Panc1 (cell line): Measurements from ENCODE around the gene FEV. TPM values are rescaled to one million over a fixed set of nuclear protein-coding genes. Genes with fewer than 3 reads are reported as not detected.
A peak's percentile ranks its signal among the peaks of the same experiment; 100 is the strongest.

Experiments used
- ATAC-seq: fragments of 200-7000 bp; cut with Tn5 transposase; 2 replicates; pipeline ENCODE4 v1.9.1; 2020; ENCODE audit warnings: mild to moderate bottlenecking, moderate library complexity
- BruUV-seq: library from RNA; stranded (reverse); fragments of 400-500 nt; replicated peaks from 2 replicates; lab custom pipeline; 2021; lab: Mats Ljungman, UMichigan
- CTCF ChIA-PET: fragments of 300-600 bp; sonication (Branson Sonifier 250); formaldehyde crosslinking; loops from one replicate; lab custom pipeline; 2022; ENCODE audit warnings: antibody characterized with exemption; lab: Charles Lee
- POLR2A ChIA-PET: fragments of 300-600 bp; sonication (Branson Sonifier 250); formaldehyde crosslinking; loops from one replicate; lab custom pipeline; 2022; ENCODE audit warnings: antibody characterized with exemption; lab: Charles Lee
- DNase-seq: peaks from one replicate; pipeline ENCODE4 v3.0.0-alpha.2; 2010; ENCODE audit warnings: low read depth, low spot score
- H3K27ac ChIP-seq: 2 replicates; pipeline ENCODE4 v1.5.1; 2011; ENCODE audit warnings: mild to moderate bottlenecking, low read length, inconsistent platforms
- H3K27me3 ChIP-seq: fragments of 200-500 bp; sonication (Bioruptor generic); 2 replicates; pipeline ENCODE4 v1.6.0; 2014; ENCODE audit warnings: low read length, inconsistent platforms; ENCODE audit not compliant: control insufficient read depth, insufficient read depth
- H3K36me3 ChIP-seq: fragments of 200-500 bp; sonication (Bioruptor generic); 2 replicates; pipeline ENCODE4 v1.5.1; 2014; ENCODE audit warnings: inconsistent platforms, mild to moderate bottlenecking, low read length, moderate library complexity; ENCODE audit not compliant: control insufficient read depth, insufficient read depth
- H3K4me1 ChIP-seq: 2 replicates; pipeline ENCODE4 v1.5.1; 2011; ENCODE audit warnings: inconsistent platforms, mild to moderate bottlenecking, low read length, moderate library complexity; ENCODE audit not compliant: control insufficient read depth, insufficient read depth
- H3K4me3 ChIP-seq, 2 experiments: 2 replicates each; pipeline ENCODE4 v1.5.1; 2011 to 2012; ENCODE audit warnings: low read depth in 2 of 2, low read length in 2 of 2, mild to moderate bottlenecking in 2 of 2, inconsistent platforms in 1 of 2, moderate library complexity in 1 of 2
- H3K9me3 ChIP-seq: fragments of 200-500 bp; sonication (Bioruptor generic); 2 replicates; pipeline ENCODE4 v1.5.1; 2014; ENCODE audit warnings: low read depth, mild to moderate bottlenecking, inconsistent platforms, low read length, moderate library complexity; ENCODE audit not compliant: control insufficient read depth, insufficient read depth
- POLR2AphosphoS5 ChIP-seq: IDR thresholded peaks from 2 replicates; pipeline ENCODE4 v1.6.1; 2012; ENCODE audit warnings: mild to moderate bottlenecking, low read depth, low read length, moderate library complexity
- REST ChIP-seq, 2 experiments: IDR thresholded peaks; 2 replicates each; pipeline ENCODE4 v1.6.1; 2011 to 2012; ENCODE audit warnings: low read depth in 2 of 2, control low read depth in 1 of 2, low read length in 1 of 2, mild to moderate bottlenecking in 1 of 2, moderate library complexity in 1 of 2; ENCODE audit not compliant: insufficient read depth in 1 of 2
- SIN3A ChIP-seq: IDR thresholded peaks from 2 replicates; pipeline ENCODE4 v1.6.1; 2012; ENCODE audit warnings: low read depth, mild to moderate bottlenecking, low read length, moderate library complexity, borderline replicate concordance; ENCODE audit not compliant: insufficient read depth
- TCF7L2 ChIP-seq: IDR thresholded peaks from 2 replicates; pipeline ENCODE4 v1.6.1; 2011; ENCODE audit warnings: mild to moderate bottlenecking, low read depth, low read length, inconsistent platforms
- in situ Hi-C: cut with HindIII; loops from 2 replicates; pipeline ENCODE4 v1.10.0; 2016; ENCODE audit warnings: low sequenced_read_pairs, low pct_unique_long_range_greater_than_20kb
- intact Hi-C: fragments of 100-400 bp; cut with micrococcal nuclease; formaldehyde crosslinking; loops from one replicate; pipeline ENCODE4 v1.10.0; 2022; ENCODE audit not compliant: unreplicated experiment
- total RNA-seq: library from RNA; stranded (reverse); gene quantifications from one replicate; pipeline ENCODE4 v1.2.1, GENCODE V29; 2021; ENCODE audit not compliant: unreplicated experiment
- TF ChIP-seq, protein P1 (sequence below): fragments of 450-650 bp; IDR thresholded peaks from 2 replicates; pipeline ENCODE4 v1.5.1; 2017; ENCODE audit warnings: mild to moderate bottlenecking

FEV gene
- total RNA-seq, 1 experiment from 2014 or later, result not detected

DNA sequence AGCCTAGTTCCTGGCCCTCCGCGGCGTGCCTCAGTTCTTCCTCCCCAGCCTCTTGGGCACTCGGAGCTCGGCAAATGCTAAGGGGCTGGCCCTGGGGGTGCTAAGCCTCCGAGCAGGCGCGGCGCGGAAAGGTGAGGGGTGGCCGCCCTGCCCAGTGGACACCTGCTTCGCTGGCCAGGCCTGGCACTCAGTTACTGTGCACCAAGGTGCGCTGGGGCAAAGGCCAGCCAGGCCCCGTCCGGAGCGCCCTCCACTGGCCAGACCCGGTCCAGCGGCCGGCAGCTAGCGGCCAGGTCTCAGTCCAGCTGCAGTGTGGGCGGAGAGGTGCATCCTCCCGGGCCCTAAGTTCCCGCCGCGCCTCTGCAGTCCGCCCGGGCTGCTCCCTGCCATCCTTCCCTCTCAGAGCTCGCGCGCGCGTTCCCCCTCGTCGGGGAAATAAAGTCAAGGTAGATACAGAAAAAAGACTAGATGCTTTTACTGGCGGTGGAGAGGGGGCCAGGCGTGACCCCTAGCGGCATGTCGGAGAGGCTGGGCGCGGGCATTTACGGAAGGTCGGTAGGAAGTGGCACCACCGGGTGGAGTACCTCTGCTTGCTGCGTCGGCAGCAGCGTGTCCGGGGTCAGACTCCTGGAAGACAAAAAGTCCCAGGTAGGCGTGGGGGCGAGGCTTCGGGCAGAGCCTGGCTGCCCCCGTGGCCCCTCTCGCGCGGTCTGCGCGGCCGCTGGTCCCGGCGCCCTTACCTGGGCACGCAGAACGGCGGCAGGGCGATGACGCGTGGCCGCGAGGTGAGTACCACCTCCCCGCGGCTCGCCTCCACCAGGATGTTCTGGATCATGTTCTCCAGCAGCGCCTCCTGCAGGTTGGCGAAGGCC, 17.6 kb upstream of the FEV start:
- DNase-seq, result no peak
- intact Hi-C loops (no loop called here), in situ Hi-C loops (no loop called here)

GRCh38 chr2:219001577-219002394, 16.8 kb upstream of the FEV start:
- Histone ChIP-seq H3K27me3 (peaks cover 4% of the 10 kb centered on the region; the same call in 1 of the 2 replicates), H3K27ac (no peak overlapping the region), H3K36me3 (no peaks in the 10 kb centered on the region), H3K4me1 (no peaks in the 10 kb centered on the region; the same call in 1 of the 2 replicates), H3K4me3 (peak overlapping the region in 1 of 2 experiments; percentile 49; a peak in 2 of 4 replicates), H3K9me3 (no peaks in the 10 kb centered on the region)
- in situ Hi-C loops, result no loop called here
- ChIA-PET POLR2A (no interaction called here), CTCF (interaction anchor here (0.6 to 1.7 kb wide), 6 partner anchors 20 to 153 kb away, joined by 3 to 5 read pairs (median 4); partner anchors contain the start of genes CDK5R2 and WNT6)
- no TSS peak for BruUV-seq
- DNase-seq (no peak), ATAC-seq (peak; percentile 9; the same call in 1 of the 2 replicates)
- intact Hi-C loops, result no loop called here
- TF ChIP-seq, protein P1, sequence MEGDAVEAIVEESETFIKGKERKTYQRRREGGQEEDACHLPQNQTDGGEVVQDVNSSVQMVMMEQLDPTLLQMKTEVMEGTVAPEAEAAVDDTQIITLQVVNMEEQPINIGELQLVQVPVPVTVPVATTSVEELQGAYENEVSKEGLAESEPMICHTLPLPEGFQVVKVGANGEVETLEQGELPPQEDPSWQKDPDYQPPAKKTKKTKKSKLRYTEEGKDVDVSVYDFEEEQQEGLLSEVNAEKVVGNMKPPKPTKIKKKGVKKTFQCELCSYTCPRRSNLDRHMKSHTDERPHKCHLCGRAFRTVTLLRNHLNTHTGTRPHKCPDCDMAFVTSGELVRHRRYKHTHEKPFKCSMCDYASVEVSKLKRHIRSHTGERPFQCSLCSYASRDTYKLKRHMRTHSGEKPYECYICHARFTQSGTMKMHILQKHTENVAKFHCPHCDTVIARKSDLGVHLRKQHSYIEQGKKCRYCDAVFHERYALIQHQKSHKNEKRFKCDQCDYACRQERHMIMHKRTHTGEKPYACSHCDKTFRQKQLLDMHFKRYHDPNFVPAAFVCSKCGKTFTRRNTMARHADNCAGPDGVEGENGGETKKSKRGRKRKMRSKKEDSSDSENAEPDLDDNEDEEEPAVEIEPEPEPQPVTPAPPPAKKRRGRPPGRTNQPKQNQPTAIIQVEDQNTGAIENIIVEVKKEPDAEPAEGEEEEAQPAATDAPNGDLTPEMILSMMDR, result no peak
- no peak for TF ChIP-seq SIN3A
- no peak for TF ChIP-seq REST (IDR thresholded peaks at IDR 0.05; ENCODE audit: insufficient read depth in 1 of 2, low read depth in 2 of 2, low read length in 1 of 2)
- TF ChIP-seq TCF7L2, result no peak

More for the DNA sequence above, 17.6 kb upstream of the FEV start:
- H3K9me3 ChIP-seq, result no peaks in the 10 kb centered on the region
- no peak for TF ChIP-seq POLR2AphosphoS5
- TF ChIP-seq, protein P1, result peak; percentile 83
- H3K27ac ChIP-seq, result no peak overlapping the region
- no peaks in the 10 kb centered on the region for H3K36me3 ChIP-seq
- no peaks in the 10 kb centered on the region; the same call in 1 of the 2 replicates for H3K4me1 ChIP-seq
- H3K27me3 ChIP-seq, result peaks cover 4% of the 10 kb centered on the region; the same call in 1 of the 2 replicates
- BruUV-seq, result no TSS peak
- ATAC-seq, result peak; percentile 72
- ChIA-PET CTCF (interaction anchor here (0.6 to 1.7 kb wide), 7 partner anchors 21 to 152 kb away, joined by 3 to 5 read pairs (median 4); partner anchors contain the start of genes CDK5R2 and WNT6), POLR2A (no interaction called here)
- H3K4me3 ChIP-seq, result peak overlapping the region; percentile 33 to 49
